HepG2 (cell line): ENCODE results near the gene COL27A1. TPM values are rescaled to one million over a fixed set of nuclear protein-coding genes. Genes with fewer than 3 reads are reported as not detected.

ENCODE experiments used
- ARID3A ChIP-seq: IDR thresholded peaks from 2 replicates; pipeline ENCODE4 v1.6.1; 2012; ENCODE audit warnings: low read depth, low read length, improper control_type of control experiment
- ATRX ChIP-seq: sonication (generic); formaldehyde crosslinking; IDR thresholded peaks from 2 replicates; pipeline ENCODE4 v1.4.0; 2020; ENCODE audit warnings: missing genetic modification reagents, borderline replicate concordance
- CTCF ChIP-seq: sonication (generic); formaldehyde crosslinking; IDR thresholded peaks from 2 replicates; pipeline ENCODE4 v1.5.0; 2020; ENCODE audit warnings: mild to moderate bottlenecking, missing genetic modification reagents, moderate library complexity
- DNMT1 ChIP-seq: sonication (generic); formaldehyde crosslinking; IDR thresholded peaks from 2 replicates; pipeline ENCODE4 v1.5.1; 2020; ENCODE audit warnings: mild to moderate bottlenecking, missing genetic modification reagents
- GPN1 ChIP-seq: sonication (generic); formaldehyde crosslinking; IDR thresholded peaks from 2 replicates; pipeline ENCODE4 v1.5.1; 2020; ENCODE audit warnings: missing genetic modification reagents, borderline replicate concordance
- HNRNPK ChIP-seq: fragments of 200-400 bp; formaldehyde crosslinking; IDR thresholded peaks from 2 replicates; pipeline ENCODE4 v1.6.1; 2018; ENCODE audit warnings: low read length, low read depth, moderate library complexity, mild to moderate bottlenecking; ENCODE audit not compliant: poor library complexity, severe bottlenecking
- LCORL ChIP-seq, 2 experiments: fragments of 450-650 bp in 1 of 2; sonication (generic) in 1 of 2; formaldehyde crosslinking in 1 of 2; IDR thresholded peaks; 2 replicates each; pipeline versions ENCODE4 v1.5.0 to v1.6.1; 2017 to 2020; ENCODE audit warnings: antibody characterized with exemption in 1 of 2, missing genetic modification reagents in 1 of 2
- MED1 ChIP-seq: sonication (generic); formaldehyde crosslinking; IDR thresholded peaks from 2 replicates; pipeline ENCODE4 v1.4.0; 2020; ENCODE audit warnings: missing genetic modification reagents
- MLX ChIP-seq: IDR thresholded peaks from 2 replicates; pipeline ENCODE4 v1.6.1; 2016
- MTA1 ChIP-seq: sonication (generic); formaldehyde crosslinking; IDR thresholded peaks from 2 replicates; pipeline ENCODE4 v1.4.0; 2020; ENCODE audit warnings: missing genetic modification reagents, mild to moderate bottlenecking, borderline replicate concordance
- MYC ChIP-seq: sonication (generic); formaldehyde crosslinking; IDR thresholded peaks from 2 replicates; pipeline ENCODE4 v1.9.0; 2021; ENCODE audit warnings: missing genetic modification reagents, borderline replicate concordance
- NFKBIZ ChIP-seq: IDR thresholded peaks from 2 replicates; pipeline ENCODE4 v1.6.1; 2018; ENCODE audit warnings: missing genetic modification reagents, missing compliant biosample characterization
- TEF ChIP-seq: sonication (generic); formaldehyde crosslinking; IDR thresholded peaks from 2 replicates; pipeline ENCODE4 v1.5.0; 2020; ENCODE audit warnings: missing genetic modification reagents
- TP53 ChIP-seq: sonication (generic); formaldehyde crosslinking; conservative IDR thresholded peaks from 2 replicates; pipeline ENCODE4 v1.4.0; 2020; ENCODE audit warnings: missing genetic modification reagents
- ZBTB49 ChIP-seq: sonication (generic); formaldehyde crosslinking; IDR thresholded peaks from 2 replicates; pipeline ENCODE4 v1.4.0; 2020; ENCODE audit warnings: missing genetic modification reagents, borderline replicate concordance
- ZFP37 ChIP-seq: sonication (generic); formaldehyde crosslinking; IDR thresholded peaks from 2 replicates; pipeline ENCODE4 v1.4.0; 2020; ENCODE audit warnings: missing genetic modification reagents, borderline replicate concordance
- ZNF34 ChIP-seq: sonication (generic); formaldehyde crosslinking; IDR thresholded peaks from 2 replicates; pipeline ENCODE4 v1.4.0; 2020; ENCODE audit warnings: mild to moderate bottlenecking, missing genetic modification reagents, borderline replicate concordance
- ZNF784 ChIP-seq: sonication (generic); formaldehyde crosslinking; IDR thresholded peaks from 2 replicates; pipeline ENCODE4 v1.5.1; 2020; ENCODE audit warnings: missing genetic modification reagents, mild to moderate bottlenecking, borderline replicate concordance
- ZSCAN20 ChIP-seq: sonication (generic); formaldehyde crosslinking; IDR thresholded peaks from 2 replicates; pipeline ENCODE4 v1.4.0; 2020; ENCODE audit warnings: missing genetic modification reagents, mild to moderate bottlenecking, borderline replicate concordance
- ZSCAN29 ChIP-seq: sonication (generic); formaldehyde crosslinking; conservative IDR thresholded peaks from 2 replicates; pipeline ENCODE4 v1.4.0; 2020; ENCODE audit warnings: mild to moderate bottlenecking, missing genetic modification reagents
- polyA plus RNA-seq, 8 experiments: library from polyadenylated mRNA; depleted of rRNA in 3 of 8; stranded (reverse) in 7 of 8; unstranded in 1 of 8; fragments of >200 nt; fragmentation: Illumina TruSeq in 4 of 8; extraction: Trizol in 4 of 8; gene quantifications; 2 replicates each; pipeline versions ENCODE4 v1.2.1 to v1.2.3, GENCODE V29; 2011 to 2016; ENCODE audit warnings: low read depth in 4 of 8, missing spikeins in 1 of 8, mixed read lengths in 1 of 8; ENCODE audit not compliant: insufficient read depth in 1 of 8
- total RNA-seq, 5 experiments: library from RNA; depleted of rRNA; stranded (reverse); fragments of >200 nt; fragmentation: Illumina TruSeq; extraction: Trizol; gene quantifications; 2 replicates each; pipeline ENCODE4 v1.2.3, GENCODE V29; 2016; ENCODE audit warnings: low read depth in 1 of 5

Gene COL27A1
- total and polyA plus RNA-seq, 2 of the 13 experiments (the other 11 are each of a cell fraction or from before 2014, with no cell fraction given), result 71.3 to 89.1 TPM

- TF ChIP-seq HNRNPK (no peak), MLX (CRISPR knock-in tag) (peak; percentile 80), ZSCAN29 (CRISPR knock-in tag) (no peak), NFKBIZ (CRISPR knock-in tag) (no peak), ZNF34 (CRISPR knock-in tag) (no peak), TP53 (CRISPR knock-in tag) (no peak), ARID3A (no peak), DNMT1 (CRISPR knock-in tag) (no peak), MTA1 (0 out of 2 replicates have a peak, but pooled peaks have one; percentile 45), ZBTB49 (CRISPR knock-in tag) (no peak), ZNF784 (CRISPR knock-in tag) (no peak), MYC (CRISPR knock-in tag) (peak; percentile 82), MED1 (CRISPR knock-in tag) (peak; percentile 78), CTCF (no peak), TEF (CRISPR knock-in tag) (no peak), ATRX (CRISPR knock-in tag) (no peak), ZSCAN20 (CRISPR knock-in tag) (no peak), ZFP37 (CRISPR knock-in tag) (no peak), GPN1 (CRISPR knock-in tag) (no peak), LCORL (IDR thresholded peaks at IDR 0.05) (no peak), LCORL (CRISPR knock-in tag; IDR thresholded peaks at IDR 0.05) (peak; percentile 83)
Measured at GRCh38 chr9:114163517-114163951, 8.2 kb downstream of the COL27A1 start (continued).
